Esophagus (tissue), 2 donors: Measurements from ENCODE around the gene IFIT2. TPM values are rescaled to one million over a fixed set of nuclear protein-coding genes. Genes with fewer than 3 reads are reported as not detected.

Experiments
- H3K27ac ChIP-seq, 2 donors: one replicate each; pipeline ENCODE4 v1.5.1; 2013; ENCODE audit warnings: low read depth in 2 of 2, mild to moderate bottlenecking in 2 of 2, inconsistent platforms in 1 of 2, low read length in 1 of 2, moderate library complexity in 1 of 2
- H3K27me3 ChIP-seq, 2 donors: one replicate each; pipeline ENCODE4 v1.6.1; 2013; ENCODE audit warnings: low read length in 2 of 2, control low read depth in 1 of 2, mild to moderate bottlenecking in 1 of 2; ENCODE audit not compliant: insufficient read depth in 2 of 2, control insufficient read depth in 1 of 2
- H3K36me3 ChIP-seq, 2 donors: one replicate each; pipeline ENCODE4 v1.6.1; 2013; ENCODE audit warnings: low read length in 1 of 2; ENCODE audit not compliant: control insufficient read depth in 2 of 2, insufficient read depth in 2 of 2
- H3K4me1 ChIP-seq, 2 donors: one replicate each; pipeline ENCODE4 v1.6.1; 2013; ENCODE audit warnings: low read length in 1 of 2; ENCODE audit not compliant: control insufficient read depth in 2 of 2, insufficient read depth in 2 of 2
- H3K4me3 ChIP-seq, 2 donors: one replicate each; pipeline ENCODE4 v1.5.1; 2013; ENCODE audit warnings: low read length in 2 of 2, mild to moderate bottlenecking in 2 of 2, low read depth in 1 of 2, moderate library complexity in 1 of 2
- H3K9me3 ChIP-seq, 2 donors: one replicate each; pipeline ENCODE4 v1.6.1; 2013; ENCODE audit warnings: mild to moderate bottlenecking in 2 of 2, low read depth in 1 of 2, low read length in 1 of 2, moderate library complexity in 1 of 2; ENCODE audit not compliant: control insufficient read depth in 2 of 2, insufficient read depth in 1 of 2
- WGBS, 2 donors: extraction: QIAGEN DNeasy Blood & Tissue Kit; methylation state at CpG; one replicate each; pipeline ENCODE4 v1.1.7; 2013; 5-methylcytosine and 5-hydroxymethylcytosine counted together
- polyA plus RNA-seq, 2 donors: library from polyadenylated mRNA; stranded (reverse); fragments of 200-250 nt; gene quantifications; one replicate each; pipeline ENCODE4 v1.2.3, GENCODE V29; 2013
- donor health status: healthy with polysubstance abuse.
- donor health status: Bipolar disorder and iron deficiency.

The IFIT2 gene
- polyA plus RNA-seq, 2 donors: 0.94 to 1.1 TPM

- H3K36me3 ChIP-seq: no peaks in the 10 kb centered on the region
- peaks cover 0 to 7% of the 10 kb centered on the region in 2 donors for H3K4me1 ChIP-seq
- H3K9me3 ChIP-seq: no peaks in the 10 kb centered on the region
- no peaks in the 10 kb centered on the region for H3K27me3 ChIP-seq
- WGBS, 2 donors: 4 to 7% methylated on average over 5 of the region's 5 CpGs
- H3K27ac ChIP-seq: peak overlapping the region; percentile 35 to 68
- peak overlapping the region in 1 of 2 donors; percentile 43 for H3K4me3 ChIP-seq
These were observed 30.3 kb downstream of the IFIT2 start for GRCh38 chr10:89332123-89332633.

DNA sequence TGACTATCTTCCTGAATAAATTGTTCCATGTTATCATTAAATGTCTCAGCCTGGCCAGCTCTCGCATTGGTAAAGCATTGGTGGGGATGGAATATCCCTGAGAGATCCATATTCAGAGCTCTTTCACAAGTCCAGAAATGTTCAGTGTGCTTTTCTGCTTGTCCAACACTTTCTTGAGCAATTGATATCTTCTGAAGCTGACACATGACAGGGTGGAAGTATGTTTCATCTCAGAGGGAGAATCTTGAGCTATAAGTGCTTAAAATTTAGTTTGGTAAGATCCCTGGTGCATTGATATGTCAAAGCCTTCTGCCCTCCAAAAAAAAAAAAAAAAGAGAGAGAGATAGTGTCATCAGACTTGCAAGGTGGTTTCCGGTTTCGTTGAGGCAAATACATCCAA, 33.4 kb downstream of the IFIT2 start:
- WGBS, 2 donors: 88% methylated on average over 3 of the region's 3 CpGs
- Histone ChIP-seq H3K4me3 (no peak overlapping the region), H3K27ac (no peak overlapping the region), H3K36me3 (peaks cover 2% of the 10 kb centered on the region in 2 donors), H3K4me1 (peaks cover 0 to 8% of the 10 kb centered on the region in 2 donors), H3K9me3 (no peaks in the 10 kb centered on the region), H3K27me3 (no peaks in the 10 kb centered on the region)

- H3K36me3 ChIP-seq: peaks cover 2% of the 10 kb centered on the region in 2 donors
- no peak overlapping the region for H3K27ac ChIP-seq
- H3K27me3 ChIP-seq: no peaks in the 10 kb centered on the region
These were observed 34.4 kb downstream of the IFIT2 start for GRCh38 chr10:89336241-89336640.

DNA sequence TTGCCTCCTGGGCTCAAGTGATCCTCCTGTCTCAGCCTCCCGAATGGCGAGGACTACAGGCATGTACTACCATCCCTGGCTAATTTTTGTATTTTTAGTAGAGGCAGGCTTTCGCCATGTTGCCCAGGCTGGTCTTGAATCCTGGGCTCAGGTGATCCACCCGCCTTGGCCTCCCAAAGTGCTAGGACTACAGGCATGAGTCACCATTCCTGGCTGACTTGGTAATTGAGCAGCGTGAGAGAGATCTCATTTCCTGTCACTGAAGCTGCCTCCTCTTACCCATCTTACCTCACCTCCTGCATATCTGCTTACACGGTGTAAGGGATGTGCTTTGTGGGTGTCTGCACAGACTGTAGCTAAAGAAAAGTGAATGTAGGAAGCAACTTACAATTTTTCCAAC, 35.6 kb downstream of the IFIT2 start:
- 75 to 78% methylated on average over 6 of the region's 6 CpGs for WGBS, 2 donors
- no peak overlapping the region for H3K27ac ChIP-seq
- peaks cover 2% of the 10 kb centered on the region in 2 donors for H3K36me3 ChIP-seq
- peaks cover 0 to 8% of the 10 kb centered on the region in 2 donors for H3K4me1 ChIP-seq
- no peak overlapping the region for H3K4me3 ChIP-seq
- H3K27me3 ChIP-seq: no peaks in the 10 kb centered on the region
- no peaks in the 10 kb centered on the region for H3K9me3 ChIP-seq

More at GRCh38 chr10:89336241-89336640, 34.4 kb downstream of the IFIT2 start:
- Histone ChIP-seq H3K9me3 (no peaks in the 10 kb centered on the region), H3K4me1 (peaks cover 0 to 8% of the 10 kb centered on the region in 2 donors), H3K4me3 (no peak overlapping the region)
- 84 to 100% methylated on average over 3 of the region's 3 CpGs for WGBS, 2 donors

DNA sequence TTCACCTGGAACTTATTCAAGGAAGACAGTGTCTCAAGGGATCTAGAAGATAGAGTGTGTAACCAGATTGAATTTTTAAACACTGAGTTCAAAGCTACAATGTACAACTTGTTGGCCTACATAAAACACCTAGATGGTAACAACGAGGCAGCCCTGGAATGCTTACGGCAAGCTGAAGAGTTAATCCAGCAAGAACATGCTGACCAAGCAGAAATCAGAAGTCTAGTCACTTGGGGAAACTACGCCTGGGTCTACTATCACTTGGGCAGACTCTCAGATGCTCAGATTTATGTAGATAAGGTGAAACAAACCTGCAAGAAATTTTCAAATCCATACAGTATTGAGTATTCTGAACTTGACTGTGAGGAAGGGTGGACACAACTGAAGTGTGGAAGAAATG, 36.9 kb downstream of the IFIT2 start:
- 86 to 93% methylated on average over 3 of the region's 3 CpGs for WGBS, 2 donors
- peaks cover 2% of the 10 kb centered on the region in 2 donors for H3K36me3 ChIP-seq
- H3K4me3 ChIP-seq: no peak overlapping the region
- peaks cover 0 to 6% of the 10 kb centered on the region in 2 donors for H3K4me1 ChIP-seq
- no peaks in the 10 kb centered on the region for H3K27me3 ChIP-seq
- no peaks in the 10 kb centered on the region for H3K9me3 ChIP-seq
- no peak overlapping the region for H3K27ac ChIP-seq

DNA sequence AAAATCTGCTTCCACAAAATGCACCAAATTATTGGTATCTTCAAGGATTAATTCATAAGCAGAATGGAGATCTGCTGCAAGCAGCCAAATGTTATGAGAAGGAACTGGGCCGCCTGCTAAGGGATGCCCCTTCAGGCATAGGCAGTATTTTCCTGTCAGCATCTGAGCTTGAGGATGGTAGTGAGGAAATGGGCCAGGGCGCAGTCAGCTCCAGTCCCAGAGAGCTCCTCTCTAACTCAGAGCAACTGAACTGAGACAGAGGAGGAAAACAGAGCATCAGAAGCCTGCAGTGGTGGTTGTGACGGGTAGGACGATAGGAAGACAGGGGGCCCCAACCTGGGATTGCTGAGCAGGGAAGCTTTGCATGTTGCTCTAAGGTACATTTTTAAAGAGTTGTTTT, 38.0 kb downstream of the IFIT2 start:
- WGBS, 2 donors: 92 to 99% methylated on average over 4 of the region's 4 CpGs
- Histone ChIP-seq H3K27me3 (no peaks in the 10 kb centered on the region), H3K4me1 (peaks cover 0 to 2% of the 10 kb centered on the region in 2 donors), H3K9me3 (no peaks in the 10 kb centered on the region), H3K4me3 (no peak overlapping the region), H3K36me3 (peaks cover 2% of the 10 kb centered on the region in 2 donors), H3K27ac (no peak overlapping the region)

- no peaks in the 10 kb centered on the region for H3K27me3 ChIP-seq
- H3K4me3 ChIP-seq: no peak overlapping the region
- peaks cover 2% of the 10 kb centered on the region in 2 donors for H3K36me3 ChIP-seq
- peaks cover 1 to 2% of the 10 kb centered on the region in 2 donors for H3K4me1 ChIP-seq
- no peaks in the 10 kb centered on the region for H3K9me3 ChIP-seq
- no peak overlapping the region for H3K27ac ChIP-seq
- 84 to 87% methylated on average over 3 of the region's 3 CpGs for WGBS, 2 donors
These were observed 39.8 kb downstream of the IFIT2 start for GRCh38 chr10:89341649-89342048.

- peaks cover 2% of the 10 kb centered on the region in 2 donors for H3K36me3 ChIP-seq
- 58 to 65% methylated on average over 3 of the region's 3 CpGs for WGBS, 2 donors
- no peaks in the 10 kb centered on the region for H3K9me3 ChIP-seq
- H3K4me3 ChIP-seq: no peak overlapping the region
- peaks cover under 1 to 2% of the 10 kb centered on the region in 2 donors for H3K4me1 ChIP-seq
- H3K27me3 ChIP-seq: no peaks in the 10 kb centered on the region
- H3K27ac ChIP-seq: peak overlapping the region in 1 of 2 donors; percentile 3
These were observed 40.5 kb downstream of the IFIT2 start for GRCh38 chr10:89342206-89342958.

GRCh38 chr10:89343089-89343767, 41.4 kb downstream of the IFIT2 start:
- Histone ChIP-seq H3K27me3 (no peaks in the 10 kb centered on the region), H3K27ac (no peak overlapping the region), H3K4me3 (no peak overlapping the region), H3K9me3 (no peaks in the 10 kb centered on the region), H3K36me3 (peaks cover 2% of the 10 kb centered on the region in 2 donors), H3K4me1 (peaks cover 2% of the 10 kb centered on the region in 2 donors)
- WGBS, 2 donors: 89 to 92% methylated on average over 5 of the region's 5 CpGs
